Sigmoid colon (tissue), 4 donors: ENCODE results near the gene SEMA4A.

Experiments
- CTCF ChIP-seq, 4 experiments: fragments of 450-650 bp in 3 of 4; fragments of 200-600 bp in 1 of 4; IDR thresholded peaks; one replicate each; pipeline ENCODE4 v1.5.1; 2016 to 2019; ENCODE audit warnings: antibody characterized with exemption in 4 of 4, mild to moderate bottlenecking in 3 of 4, moderate library complexity in 2 of 4
- POLR2AphosphoS5 ChIP-seq, 4 donors: sonication (generic); formaldehyde crosslinking; IDR thresholded peaks; one replicate each; pipeline ENCODE4 v1.6.1; 2017; ENCODE audit warnings: antibody characterized with exemption in 4 of 4

GRCh38 chr1:156212130-156212529, 58.7 kb downstream of the SEMA4A start:
- TF ChIP-seq CTCF (IDR thresholded peaks at IDR 0.05) (no peak), POLR2AphosphoS5 (IDR thresholded peaks at IDR 0.05) (no peak)
